Right hindlimb (tissue), 1 donor: Measurements from ENCODE around the gene HPCAL1.
A peak's percentile ranks its signal among the peaks of the same experiment; 100 is the strongest.
"Not testable (repeated sequence)": the region's sequence is repeated elsewhere in the genome, so short reads cannot be mapped to it uniquely, and the experiment has no call there.

Experiments used
- DNase-seq: peaks from one replicate; pipeline ENCODE4 v3.0.0-alpha.2; 2018

The HPCAL1 gene

DNA sequence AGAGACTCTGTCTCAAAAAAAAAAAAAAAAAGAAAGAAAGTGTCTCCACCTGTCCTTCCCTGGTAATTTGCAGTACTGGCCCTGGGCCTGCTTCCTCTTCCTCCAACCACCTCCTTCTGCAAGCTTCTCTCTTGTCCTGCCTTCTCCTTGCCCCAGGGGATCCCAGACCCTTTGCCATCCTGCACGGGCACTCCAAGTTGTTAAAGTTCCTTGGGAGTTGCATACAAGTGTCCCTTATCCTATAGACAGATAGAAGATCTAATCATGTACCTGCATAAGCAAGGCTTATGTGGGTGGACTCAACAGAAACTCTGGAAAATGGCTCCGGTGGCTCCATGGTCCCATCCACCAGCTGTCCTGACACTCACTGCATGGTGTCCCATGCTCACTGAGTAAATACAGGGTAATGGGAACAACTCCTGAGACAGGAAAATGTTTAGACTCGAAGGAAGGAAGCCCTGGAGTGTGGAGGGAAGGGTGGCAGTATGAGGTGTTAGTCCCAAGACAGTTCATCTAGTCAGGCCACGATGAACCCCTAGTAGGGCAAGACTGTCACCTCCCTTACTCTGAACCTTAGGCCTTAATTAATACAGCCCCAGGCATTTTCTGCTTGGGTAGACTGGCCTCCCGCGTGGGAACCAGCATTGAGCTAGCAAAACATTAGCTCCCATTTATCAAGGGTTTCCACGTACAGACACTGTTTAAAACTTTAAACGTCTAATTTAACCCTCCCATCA, 128.3 kb downstream of the HPCAL1 start:
- DNase-seq = no peak

DNA sequence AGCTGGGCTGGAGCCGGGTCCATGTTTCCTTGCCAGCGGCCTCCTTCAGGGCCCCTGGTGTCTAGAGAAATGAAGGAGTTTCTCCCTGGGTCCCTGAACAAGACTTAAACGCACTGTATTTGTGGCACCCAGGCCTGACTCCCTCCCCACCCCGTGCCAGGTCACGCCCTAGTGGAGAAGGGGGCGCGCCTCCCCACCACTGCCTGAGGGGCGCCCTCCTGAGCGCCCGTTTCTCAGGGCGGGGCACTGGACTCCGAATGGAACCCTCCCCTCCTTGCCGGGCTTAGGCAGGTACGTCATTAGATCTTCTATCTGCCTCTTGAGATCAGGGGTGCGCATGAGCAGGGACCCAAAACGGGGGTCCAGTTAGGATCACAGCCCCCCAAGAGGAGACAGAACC, 129.1 kb downstream of the HPCAL1 start:
- no peak for DNase-seq

DNA sequence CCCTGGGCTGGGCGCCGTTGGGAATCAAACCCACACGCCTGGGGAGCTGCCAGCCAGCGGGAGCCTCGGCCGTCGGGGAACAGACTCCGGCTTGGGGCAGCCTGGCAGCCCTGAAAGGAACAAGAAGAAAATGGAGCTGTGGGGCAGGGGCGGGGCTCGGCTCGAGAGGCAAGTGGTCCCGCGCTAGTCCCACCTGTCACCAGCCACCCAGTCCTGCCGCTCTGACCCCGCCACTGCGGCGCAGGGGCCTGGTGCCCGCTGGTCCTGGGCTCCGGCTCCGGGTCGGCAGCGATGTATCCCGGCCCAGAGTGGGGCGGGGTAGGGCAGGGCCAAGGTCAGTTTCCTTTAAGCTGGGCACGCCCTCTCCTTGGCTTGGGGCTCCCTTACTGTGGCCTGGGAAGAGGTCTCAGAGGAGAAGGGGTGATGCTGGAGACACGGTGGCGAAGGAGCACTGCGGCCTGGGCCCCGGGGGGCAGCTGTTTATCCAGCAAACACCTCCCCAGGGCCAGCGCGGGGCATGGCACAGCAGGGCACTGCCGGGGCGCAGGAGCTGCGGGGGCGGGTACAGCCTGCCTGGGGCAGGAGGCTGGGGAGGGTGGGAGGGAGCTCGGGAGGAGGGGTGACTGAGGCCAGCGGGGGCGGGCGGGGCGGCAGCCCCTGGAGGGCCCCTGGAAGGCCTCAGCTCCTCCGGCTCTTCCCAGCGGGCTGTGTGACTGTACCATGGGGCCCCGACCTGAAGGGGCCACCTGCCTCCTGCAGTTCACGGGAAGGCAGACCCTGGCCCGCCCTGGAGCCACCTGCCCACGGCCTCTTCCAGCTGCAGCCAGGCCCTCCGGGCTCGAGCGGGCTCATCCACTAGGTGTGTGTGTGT, 129.8 kb downstream of the HPCAL1 start:
- DNase-seq = peak; percentile 36

DNA sequence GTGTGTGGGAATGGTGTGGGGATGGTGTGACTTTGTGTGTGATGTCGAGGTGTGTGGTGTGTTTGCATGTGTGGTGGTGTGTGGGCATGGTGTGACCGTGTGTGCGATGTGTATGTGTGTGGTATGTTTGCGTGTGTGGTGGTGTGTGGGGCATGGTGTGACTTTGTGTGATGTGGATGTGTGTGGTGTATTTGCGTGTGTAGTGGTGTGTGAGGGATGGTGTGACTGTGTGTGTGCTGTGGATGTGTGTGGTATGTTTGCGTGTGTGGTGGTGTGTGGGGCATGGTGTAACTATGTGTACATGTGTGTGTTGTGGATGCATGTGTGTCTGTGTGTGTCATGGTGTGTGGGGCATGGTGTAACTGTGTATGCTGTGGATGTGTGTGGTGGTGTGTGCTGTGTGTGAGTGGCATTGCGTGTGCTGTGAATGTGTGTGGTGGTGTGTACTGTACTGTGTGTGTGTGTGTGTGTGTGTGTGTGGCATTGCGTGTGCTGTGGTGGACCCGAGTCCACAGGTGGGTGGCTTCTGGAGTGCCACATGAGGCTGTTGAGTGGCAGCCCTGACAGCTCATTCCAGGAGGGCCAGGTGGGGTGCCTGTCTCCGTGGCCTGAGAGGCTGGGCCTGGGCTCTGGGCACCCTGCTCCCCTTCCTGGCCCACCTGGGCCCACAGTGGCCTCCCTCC, 130.7 kb downstream of the HPCAL1 start:
- no peak for DNase-seq

DNA sequence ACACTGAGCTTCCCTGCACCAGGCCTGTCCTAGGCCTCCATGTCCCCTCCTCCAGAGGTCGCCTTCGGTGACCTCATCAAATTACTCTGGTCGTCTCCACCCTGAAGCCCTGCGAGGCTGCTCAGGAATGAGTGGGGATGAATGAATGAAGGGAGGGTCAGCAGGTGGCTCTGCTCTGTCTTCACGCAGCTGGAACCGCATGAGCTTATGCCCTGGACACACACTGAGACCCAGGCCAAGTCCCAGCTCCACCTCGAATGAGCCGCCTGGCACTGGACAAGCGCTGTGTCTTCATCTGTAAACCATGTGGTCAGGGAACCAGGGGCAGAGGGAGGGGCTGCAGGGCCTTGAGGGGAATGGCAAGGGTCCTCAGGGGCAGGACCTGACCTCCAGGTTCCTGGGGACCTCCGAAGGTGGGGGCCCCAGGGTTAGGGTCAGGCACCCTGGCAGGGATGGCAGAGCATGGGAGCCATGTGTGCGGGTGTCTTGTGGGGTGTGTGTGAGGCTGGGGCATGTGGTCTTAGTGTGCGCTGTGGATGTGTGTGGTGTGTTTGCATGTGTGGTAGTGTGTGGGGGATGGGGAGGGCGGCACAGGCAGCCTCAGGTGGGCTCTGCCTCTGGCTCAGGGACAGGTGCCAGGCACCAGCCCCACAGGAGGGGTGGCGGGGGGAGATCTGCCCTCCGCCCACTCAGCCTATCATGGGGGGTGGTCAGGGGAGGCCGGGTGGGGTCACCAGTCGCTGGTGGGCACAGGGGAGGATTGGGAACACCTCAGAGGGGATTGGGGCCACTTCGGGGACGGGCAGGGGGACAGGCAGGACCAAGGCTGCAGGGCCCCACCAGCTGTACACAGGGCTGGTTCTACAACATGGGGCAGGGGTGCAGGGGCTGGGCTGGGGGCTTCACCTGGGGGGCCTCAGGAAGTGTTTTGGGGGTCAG, 131.5 kb downstream of the HPCAL1 start:
- no peak for DNase-seq

DNA sequence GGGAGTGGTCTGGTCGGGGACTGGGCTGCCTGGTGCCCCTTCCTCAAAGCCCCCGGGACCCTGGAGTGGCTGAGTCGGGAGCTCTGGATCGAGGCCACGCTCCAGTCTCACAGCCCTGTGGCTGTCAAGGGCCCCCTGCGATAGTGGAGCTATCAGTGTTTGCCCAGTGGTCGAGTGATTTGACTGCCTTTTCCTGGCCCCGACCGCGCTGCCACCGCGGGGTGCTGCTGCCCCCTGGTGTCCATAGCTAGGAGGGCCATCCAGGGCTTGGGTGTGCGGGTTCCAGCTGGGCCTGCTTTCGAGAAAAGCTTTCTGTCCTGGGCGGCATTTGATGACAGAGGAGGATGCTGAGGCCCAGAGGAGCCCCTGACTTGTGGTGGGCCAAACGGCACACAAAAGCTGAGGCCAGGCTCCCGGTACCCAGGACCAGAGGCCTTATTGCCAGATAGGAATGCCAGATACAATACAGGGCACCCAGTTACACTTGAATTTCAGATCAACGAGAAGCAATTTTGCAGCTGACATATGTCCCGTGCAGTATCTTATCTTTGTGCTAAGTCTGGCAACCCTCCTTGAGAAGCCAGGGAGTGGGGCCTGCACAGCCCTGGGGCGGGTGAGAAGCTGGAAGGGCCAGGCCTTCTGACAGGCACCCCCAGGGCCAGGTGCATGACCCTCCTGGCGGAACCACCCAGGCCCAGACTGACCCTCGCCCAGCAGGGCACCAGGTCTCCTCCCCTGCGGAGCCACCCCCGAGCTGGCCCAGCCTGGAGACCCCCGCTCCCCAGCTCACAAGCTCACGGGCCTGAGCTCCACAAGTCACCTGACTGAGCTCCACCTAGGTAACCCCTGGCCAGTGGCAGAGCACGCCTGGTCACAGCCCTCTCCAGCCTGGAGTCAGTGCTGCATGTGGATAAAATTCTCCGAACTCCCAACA, 132.4 kb downstream of the HPCAL1 start:
- DNase-seq = peak; percentile 90

DNA sequence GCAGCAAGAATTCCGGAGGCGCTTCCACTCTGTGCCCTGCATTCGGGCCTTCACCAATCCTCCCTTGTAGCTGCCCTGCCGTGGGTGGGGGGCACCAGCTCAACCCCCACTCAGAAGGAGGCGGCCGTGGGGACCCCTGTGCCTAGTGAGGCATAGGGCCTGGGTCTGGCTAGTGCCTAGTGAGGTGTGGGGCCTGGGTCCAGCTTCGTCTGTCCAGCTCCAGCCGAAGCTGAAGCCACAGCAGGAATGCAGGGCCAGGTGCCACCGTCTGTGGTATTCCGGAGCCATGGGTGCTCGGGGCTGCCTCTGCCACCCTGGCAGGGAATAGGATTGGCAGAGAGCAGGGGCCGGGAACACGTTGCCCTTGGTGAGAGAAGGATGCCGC, 133.1 kb downstream of the HPCAL1 start:
- no peak for DNase-seq

DNA sequence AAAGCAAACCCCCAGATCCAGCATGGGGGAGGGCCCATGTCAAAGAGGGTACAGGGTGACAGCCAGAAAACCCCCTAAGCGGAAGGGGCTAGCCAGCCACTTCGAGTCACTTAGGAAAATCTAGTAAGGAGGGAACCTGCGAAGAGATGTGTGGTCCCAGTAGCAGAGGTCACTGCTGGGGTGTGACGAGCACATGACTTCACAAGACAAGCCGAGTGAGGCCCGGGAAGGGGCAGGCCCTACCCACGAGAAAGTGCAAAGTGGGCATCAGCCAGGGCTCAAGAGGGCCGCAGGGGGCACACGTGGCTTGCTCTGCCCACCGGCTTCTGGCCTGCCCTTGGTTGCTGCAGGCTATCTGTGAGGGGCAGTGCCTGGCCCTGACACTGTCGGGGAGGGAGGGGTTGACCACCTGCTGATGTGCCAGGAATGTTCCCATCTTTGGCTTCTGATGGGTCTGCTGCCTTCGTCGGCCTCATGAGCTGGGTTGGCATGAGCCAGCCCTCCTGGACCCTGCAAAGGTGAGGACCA, 133.9 kb downstream of the HPCAL1 start:
- DNase-seq = no peak

DNA sequence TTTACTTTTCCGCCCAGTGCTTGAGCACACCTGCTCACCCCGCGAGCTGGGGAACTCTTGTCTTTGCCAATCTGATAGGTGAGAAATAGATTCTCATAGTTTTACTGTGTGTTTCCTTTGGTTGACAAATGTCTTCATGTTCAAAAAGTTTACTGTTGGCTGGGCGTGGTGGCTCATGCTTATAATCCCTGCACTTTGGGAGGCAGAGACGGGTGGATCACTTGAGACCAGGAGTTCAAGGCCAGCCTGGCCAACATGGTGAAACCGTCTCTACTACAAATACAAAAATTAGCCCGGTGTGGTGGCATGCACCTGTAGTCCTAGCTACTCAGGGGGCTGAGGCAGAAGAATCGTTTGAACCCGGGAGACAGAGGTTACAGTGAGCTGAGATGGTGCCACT, 135.1 kb downstream of the HPCAL1 start:
- DNase-seq = no peak

DNA sequence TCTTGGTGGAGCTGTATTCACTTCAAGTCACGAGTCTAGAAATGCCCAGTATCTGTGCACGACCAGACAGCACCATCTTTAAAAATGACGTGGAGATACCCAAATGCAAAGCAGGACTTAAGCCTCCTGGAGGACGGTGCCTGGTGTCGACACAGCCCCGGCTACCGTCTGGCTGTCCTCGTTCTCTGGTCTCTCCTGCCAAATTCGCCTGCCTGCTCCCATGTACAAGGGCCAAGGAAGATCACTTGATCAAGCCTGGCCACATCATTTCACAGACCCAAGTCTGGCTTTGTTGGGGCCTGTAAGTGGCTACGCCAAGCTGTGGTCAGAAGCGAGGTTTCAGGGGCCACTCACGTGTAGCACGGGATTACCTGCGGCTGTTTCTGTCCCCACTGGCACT, 136.0 kb downstream of the HPCAL1 start:
- no peak for DNase-seq

DNA sequence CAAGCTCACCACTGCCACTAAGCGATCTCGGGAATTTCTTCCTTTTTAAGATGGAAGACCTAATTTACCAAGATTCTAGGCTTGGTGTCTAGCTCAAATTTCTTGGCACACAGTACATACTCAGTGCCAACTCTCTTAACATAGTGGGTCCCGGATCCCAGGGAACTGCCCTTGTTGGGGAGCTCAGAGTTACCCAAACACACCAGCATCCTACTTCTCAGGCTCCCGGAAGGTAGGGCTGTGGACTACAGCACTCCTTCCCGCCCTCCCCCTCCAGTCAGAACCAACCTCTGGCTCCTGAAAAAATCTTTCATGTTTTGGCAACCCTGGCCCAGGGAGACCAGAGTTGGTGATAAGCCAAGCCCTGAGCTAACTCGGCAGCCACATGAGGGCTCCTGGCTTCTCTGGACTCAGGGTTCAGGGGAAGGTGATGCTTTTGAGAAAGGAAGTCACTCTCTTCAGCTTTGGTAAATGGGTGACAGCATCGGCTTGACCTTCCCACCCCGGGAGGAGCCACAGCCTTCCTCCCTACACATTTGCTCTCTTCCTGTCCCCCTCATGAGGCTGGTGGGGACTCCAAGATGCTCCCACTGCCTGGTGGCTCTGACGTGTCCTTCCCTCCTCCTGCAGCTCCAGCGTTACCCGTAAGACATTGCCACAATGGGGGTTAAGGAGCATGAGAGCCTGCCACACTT, 136.6 kb downstream of the HPCAL1 start:
- DNase-seq = no peak

DNA sequence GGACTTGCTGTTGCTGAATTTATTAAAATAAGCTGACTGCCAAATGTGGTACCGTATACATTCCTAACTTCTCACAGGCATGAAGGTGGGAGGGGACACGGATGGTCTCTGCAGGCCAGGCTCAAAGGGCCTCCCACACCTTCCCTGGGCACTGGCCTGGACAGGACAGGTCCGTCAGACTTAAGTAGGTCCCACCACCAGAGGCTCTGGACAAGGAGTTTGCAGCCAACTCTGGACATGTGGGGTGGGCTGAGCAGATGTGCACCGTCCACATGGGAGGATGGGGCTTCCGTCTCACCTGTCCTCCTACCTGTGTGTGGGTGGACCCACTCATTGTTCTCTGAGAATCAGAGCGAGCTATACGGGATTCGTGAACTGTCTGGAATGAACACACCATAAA, 137.3 kb downstream of the HPCAL1 start:
- DNase-seq = no peak

DNA sequence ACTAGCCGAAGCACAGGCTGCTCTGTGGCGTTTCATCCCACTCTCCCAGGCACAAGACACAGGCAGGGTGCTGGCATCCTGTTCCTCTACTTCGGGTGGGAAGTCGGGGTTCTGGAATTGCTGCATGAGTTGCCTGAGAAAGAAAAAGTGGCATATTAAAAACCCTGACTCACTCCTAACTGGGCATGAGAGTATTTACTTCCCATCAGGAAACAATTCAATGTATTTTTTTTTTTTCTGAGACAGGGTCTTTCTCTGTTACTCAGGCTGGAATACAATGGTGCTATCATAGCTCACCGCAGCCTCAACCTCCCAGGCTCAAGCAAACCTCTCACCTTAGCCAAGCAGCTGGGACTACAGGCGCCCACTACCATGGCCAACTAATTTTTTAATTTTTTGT, 138.0 kb downstream of the HPCAL1 start:
- DNase-seq = no peak

DNA sequence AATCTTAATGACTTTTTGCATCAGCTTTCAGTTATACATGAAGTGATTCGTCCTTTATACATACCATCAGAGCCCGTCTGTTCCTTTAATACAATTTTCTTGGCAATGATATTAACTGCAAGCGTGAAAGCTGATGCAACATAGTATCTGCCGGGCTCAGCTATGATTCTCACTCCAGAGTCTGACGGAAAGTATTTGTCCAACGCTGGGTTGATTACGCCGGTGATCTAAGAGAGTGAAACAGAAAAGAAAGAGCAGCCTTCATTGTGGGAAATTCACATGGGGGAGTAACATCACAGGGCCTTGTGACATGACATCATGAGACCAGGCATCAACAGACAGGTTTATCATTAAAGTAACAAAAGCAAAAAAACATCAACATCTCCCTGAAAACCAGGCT, 139.2 kb downstream of the HPCAL1 start:
- DNase-seq = no peak

DNA sequence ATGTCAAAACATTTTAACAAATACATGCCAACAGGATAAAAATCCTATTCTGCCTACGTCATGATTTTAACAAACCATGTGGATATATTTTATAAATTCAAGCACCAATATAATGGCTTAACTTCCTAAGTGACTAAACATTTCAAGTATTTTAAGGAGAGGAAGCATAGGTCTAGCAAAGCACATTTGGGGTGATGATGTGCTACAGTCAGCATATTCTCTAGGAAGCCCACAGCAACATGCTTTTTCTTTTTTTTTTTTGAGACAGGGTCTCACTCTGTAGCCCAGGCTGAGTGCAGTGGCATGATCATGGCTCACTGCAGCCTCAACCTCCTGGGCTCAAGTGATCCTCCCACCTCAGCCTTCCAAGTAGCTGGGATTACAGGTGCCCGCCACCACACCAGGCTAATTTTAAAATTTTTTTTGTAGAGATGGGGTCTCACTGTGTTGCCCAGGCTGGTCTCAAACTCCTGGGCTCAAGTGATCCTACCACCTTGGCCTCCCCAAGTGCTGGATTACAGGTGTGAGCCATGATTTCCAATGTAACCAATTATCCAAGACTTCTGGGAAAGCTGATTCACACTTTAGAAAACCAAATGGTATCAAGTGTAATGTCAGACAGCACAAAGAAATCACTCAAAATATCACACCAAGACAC, 139.9 kb downstream of the HPCAL1 start:
- not testable (repeated sequence) for DNase-seq

DNA sequence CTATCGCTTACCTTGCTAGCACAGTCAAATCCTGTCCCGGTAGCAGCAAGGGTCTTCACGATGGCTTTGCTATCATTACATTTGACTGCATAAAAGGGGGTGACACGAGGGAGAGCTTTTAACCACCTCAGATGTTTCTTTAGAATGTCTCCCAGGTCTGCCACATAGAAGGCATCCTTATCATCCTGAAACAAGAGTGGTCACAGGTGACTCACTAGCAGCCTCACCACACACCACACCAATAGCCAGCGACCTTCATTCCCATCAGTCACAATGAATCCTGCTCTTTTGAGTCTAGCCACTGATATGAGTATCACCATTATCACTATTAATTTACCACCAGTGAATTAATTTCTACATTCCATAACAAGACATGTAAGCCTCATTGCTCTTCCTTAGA, 141.8 kb downstream of the HPCAL1 start:
- DNase-seq = no peak

DNA sequence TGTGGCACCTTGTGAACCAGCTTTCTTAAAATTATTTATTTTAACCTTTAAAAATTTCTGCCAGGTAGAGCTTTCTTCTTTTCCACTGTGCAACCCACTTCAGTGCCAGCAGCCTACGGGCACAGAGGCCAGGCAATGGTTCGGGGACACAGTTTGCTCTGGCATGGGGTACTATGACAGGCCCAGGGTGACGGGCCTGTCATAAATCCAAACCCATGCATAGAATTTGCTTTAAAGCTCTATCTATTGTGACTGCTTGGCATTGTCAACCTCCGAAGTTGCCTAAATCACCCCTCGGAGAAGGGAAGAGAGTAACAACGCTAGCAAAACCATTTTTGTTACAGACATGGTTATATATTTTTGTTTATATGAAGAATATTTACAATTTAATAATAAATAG, 143.9 kb downstream of the HPCAL1 start:
- no peak for DNase-seq

DNA sequence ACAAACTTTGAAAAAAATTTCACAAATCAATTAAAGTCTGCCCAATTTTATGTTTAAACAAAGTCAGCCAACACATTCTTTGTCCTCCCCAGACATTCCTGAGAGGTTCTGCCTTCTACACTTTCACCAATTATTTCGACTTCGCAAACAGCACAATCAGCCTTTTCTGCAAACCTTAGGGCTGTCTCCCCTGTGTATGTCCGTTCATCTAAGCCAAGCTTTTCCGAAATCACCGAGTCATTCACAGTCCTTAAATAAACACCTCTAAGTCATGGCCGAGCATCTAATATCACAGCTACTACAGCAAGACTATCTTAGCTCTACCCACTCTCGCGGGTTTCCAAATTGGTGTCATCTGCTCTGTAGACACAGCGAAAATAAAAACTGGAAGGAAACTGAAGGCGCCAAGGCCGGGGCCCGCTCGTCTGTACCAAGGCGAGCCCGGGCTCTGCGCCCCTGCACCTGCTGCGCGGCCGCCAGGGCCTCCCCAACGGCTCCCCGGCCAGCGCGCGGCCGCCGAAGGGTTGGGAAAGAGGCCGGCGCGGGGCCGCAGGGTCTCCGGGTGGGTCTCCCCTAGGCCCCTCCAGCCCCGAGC, 144.7 kb downstream of the HPCAL1 start:
- DNase-seq = no peak

DNA sequence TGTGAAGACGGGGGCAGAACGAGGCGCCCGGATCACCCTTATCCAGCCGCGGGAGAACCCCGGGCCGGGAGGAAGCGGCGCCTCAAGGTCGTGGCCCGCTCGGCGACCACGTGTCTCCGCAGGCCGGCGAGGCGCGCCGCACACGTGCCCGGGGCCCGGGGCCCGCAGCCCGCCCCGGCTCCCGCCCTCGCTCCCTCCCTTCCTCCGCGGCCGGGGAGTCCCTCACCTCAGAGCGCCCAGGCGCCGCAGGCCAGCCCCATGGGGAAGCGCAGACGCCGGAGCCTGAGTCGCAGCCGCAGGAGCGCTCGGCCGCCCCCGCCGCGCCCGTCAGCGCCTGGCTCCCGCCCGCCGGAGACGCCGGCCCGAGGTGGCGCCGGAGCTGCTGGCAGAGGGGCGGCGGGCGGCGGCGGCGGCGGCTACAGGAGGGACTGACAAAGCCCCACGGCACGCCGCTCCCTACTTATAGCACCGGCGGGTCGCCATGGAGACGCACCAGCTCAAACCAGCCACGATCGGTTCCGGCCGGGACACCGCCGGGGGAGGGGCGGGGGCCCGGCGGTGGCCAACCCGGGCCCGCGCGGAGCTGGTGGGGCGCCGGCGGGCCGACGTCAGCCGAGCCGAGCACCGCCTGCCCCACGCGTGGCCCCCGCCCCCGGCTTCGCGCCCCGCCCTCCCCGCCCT, 145.3 kb downstream of the HPCAL1 start, which contains the start of gene ODC1:
Gene ODC1, minus strand, starts transcription at position 433 of the 681 bp plus-strand sequence. CDS start 3,295 bp downstream, outside the sequence.
- DNase-seq = peak; percentile 96
